GM20000 (cell line): Measurements from ENCODE around the gene MOGAT3.

Source experiments
- DNase-seq: peaks from one replicate; pipeline ENCODE4 v3.0.0; 2012; ENCODE audit warnings: low spot score
- CTCF ChIP-seq: IDR thresholded peaks from 2 replicates; pipeline ENCODE4 v1.5.1; 2012; ENCODE audit warnings: mild to moderate bottlenecking, control low read depth; ENCODE audit errors: extremely low read depth, missing control alignments

The MOGAT3 gene

DNA sequence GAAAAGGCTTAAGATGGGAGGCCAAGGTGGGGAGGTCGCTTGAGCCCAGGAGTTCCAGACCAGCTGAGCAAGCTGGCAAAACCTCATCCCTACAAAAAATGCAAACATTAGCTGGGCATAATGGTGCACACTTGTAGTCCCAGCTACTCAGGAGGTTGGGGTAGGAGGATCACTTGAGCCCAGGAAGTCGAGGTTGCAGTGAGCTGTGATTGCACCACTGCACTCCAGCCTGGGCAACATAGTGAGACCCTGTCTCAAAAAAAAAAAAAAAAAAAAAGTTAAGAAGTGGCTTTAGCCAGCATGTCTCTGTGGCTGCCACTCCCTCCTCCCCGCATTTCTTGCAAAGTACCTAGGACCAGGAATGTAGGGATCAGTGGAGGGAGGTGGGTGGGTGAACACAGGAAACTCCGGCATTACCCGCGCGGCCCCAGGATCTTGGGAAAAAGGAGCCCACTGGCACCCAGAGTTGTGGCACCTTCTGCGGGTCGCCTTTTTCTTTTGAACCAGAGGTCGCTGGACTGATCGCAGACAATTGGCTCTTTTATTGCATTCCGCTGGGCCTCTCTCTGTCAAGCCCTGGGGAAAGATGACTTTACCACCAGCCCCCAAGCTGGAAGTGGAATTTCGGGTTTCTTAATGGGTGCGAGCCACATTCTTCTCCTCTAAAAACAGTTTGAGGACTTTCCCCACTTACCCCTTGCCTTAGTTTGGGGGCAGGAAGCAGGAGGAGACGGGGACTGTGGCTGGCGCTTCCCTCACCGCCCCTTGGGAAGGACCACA is 39.0 kb downstream of the MOGAT3 start:
- no peak for DNase-seq
- TF ChIP-seq CTCF = no peak

DNA sequence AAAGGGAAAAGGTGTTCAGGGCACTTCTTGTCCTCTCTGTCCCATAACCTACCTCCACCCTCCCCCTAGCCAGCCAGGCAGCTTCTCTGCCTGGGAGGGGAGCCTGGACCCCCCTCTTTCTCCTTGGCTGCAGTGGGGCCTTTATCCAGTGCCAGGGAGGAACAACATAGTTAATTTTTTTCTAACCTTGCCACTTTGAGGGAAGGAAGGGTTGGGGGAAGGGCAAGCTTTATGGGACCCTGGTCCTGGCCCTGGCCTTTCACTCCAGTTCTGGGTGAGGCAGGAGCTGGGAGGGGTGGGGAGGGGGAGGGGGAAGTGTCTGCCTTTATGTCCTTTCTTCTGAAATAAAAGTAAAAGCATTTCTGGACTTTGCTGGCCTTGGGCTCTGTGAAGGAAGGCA is 39.9 kb downstream of the MOGAT3 start:
- no peak for TF ChIP-seq CTCF

DNA sequence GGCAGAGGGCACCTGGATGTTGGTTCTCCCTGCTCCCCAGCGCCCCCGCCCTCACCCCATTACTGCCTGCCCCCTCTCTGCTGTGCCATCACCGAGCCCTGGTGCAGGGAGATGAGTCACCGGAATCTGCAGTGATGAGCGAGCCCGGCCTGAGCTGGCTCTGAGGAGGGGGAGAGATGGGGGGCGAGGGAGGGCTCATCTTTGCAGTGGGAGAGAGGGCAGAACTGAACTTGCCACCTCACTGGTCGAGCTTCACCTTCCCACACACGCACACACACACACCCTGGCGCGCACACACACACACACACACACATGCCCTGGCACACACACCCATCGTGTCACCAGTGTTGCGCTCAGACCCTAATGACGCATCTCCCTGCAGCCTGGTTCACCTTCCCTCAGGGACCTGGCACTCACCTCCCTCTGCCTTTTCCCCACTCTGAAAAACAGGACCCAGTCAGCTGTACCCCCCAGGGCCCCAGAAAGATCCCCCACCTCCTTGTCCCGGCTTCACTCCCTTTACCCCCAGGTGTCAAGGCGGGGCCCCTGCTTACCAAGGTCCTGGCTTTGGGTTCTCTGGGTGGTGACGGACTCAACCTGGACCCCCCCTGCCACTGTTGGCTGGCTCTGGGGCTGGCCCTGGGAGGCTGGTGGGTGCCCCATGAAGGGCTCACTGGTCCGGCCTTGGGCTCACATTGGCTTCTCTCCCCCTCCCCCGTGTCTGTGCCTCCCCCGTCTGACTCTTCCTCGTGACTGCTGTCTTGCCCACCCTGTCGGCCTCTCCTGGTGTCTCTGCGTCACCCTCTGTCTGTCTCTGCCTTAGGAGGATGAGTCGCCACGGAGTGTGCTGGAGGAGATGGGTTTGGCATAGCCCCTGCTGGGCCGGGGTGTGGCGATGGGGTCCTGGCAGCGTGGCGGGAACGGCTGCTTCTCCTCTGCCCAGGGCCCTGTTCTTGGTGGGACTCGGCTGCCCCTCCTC is 40.9 kb downstream of the MOGAT3 start:
- no peak for TF ChIP-seq CTCF
- DNase-seq = no peak

More for the DNA sequence above, 39.9 kb downstream of the MOGAT3 start:
- DNase-seq = no peak

- DNase-seq = no peak
- TF ChIP-seq CTCF = no peak
Observed at GRCh38 chr7:101156866-101157589, 43.8 kb downstream of the MOGAT3 start.

- TF ChIP-seq CTCF = no peak
- DNase-seq = no peak
Observed at GRCh38 chr7:101156277-101156676, 44.6 kb downstream of the MOGAT3 start.

GRCh38 chr7:101155303-101155702 is 45.5 kb downstream of the MOGAT3 start:
- no peak for TF ChIP-seq CTCF
- no peak for DNase-seq
